Thyroid gland (tissue), 4 donors: ENCODE measurements around the gene F13A1. TPM values are rescaled to one million over a fixed set of nuclear protein-coding genes. Genes with fewer than 3 reads are reported as not detected.
"Not testable (repeated sequence)": the region's sequence is repeated elsewhere in the genome, so short reads cannot be mapped to it uniquely, and the experiment has no call there.

Experiments used
- DNase-seq, 2 donors: peaks; one replicate each; pipeline ENCODE4 v3.0.0-alpha.2; 2019
- H3K27ac ChIP-seq, 3 donors: fragments of 200-600 bp; sonication (generic); 1 replicate in 2 of 3; 2 replicates in 1 of 3; pipeline ENCODE4 v1.5.1; 2016 to 2019; ENCODE audit warnings: mild to moderate bottlenecking in 1 of 3, moderate library complexity in 1 of 3
- H3K27me3 ChIP-seq: fragments of 200-600 bp; sonication (generic); one replicate; pipeline ENCODE4 v1.5.1; 2019
- H3K36me3 ChIP-seq, 2 donors: fragments of 200-600 bp; sonication (generic); one replicate each; pipeline ENCODE4 v1.5.1; 2016 to 2019
- H3K4me1 ChIP-seq, 2 donors: fragments of 200-600 bp; sonication (generic); one replicate each; pipeline ENCODE4 v1.5.1; 2017 to 2019
- H3K4me3 ChIP-seq, 3 donors: fragments of 200-600 bp; sonication (generic); replicated peaks in 1 of 3; 1 replicate in 2 of 3; 2 replicates in 1 of 3; pipeline ENCODE4 v1.5.1; 2016; ENCODE audit warnings: mild to moderate bottlenecking in 1 of 3
- H3K9me3 ChIP-seq: fragments of 200-600 bp; sonication (generic); one replicate; pipeline ENCODE4 v1.5.1; 2017
- CTCF ChIP-seq, 6 experiments: fragments of 200-600 bp in 3 of 6; fragments of 450-650 bp in 3 of 6; sonication (generic) in 3 of 6; IDR thresholded peaks; one replicate each; pipeline ENCODE4 v1.5.1; 2016 to 2019; ENCODE audit warnings: antibody characterized with exemption in 6 of 6, mild to moderate bottlenecking in 2 of 6, inconsistent platforms in 1 of 6, moderate library complexity in 1 of 6
- POLR2A ChIP-seq, 2 donors: fragments of 450-650 bp; IDR thresholded peaks; one replicate each; pipeline ENCODE4 v1.6.1; 2017; ENCODE audit warnings: antibody characterized with exemption in 2 of 2, mild to moderate bottlenecking in 2 of 2, moderate library complexity in 1 of 2
- WGBS, 2 donors: methylation state at CpG; one replicate each; pipeline ENCODE4 v1.1.5; 2017; 5-methylcytosine and 5-hydroxymethylcytosine counted together
- intact Hi-C: fragments of 100-400 bp; cut with DNase I; formaldehyde crosslinking; loops from one replicate; pipeline ENCODE4 v1.15.1; 2023
- total RNA-seq, 4 donors: library from RNA; depleted of rRNA; stranded (reverse); fragments of >200 nt; gene quantifications; one replicate each; pipeline ENCODE4 v1.2.3, GENCODE V29; 2016

Gene F13A1
- total RNA-seq, 4 donors from 2014 or later: 23.7 to 139 (median 54.7) TPM

DNA sequence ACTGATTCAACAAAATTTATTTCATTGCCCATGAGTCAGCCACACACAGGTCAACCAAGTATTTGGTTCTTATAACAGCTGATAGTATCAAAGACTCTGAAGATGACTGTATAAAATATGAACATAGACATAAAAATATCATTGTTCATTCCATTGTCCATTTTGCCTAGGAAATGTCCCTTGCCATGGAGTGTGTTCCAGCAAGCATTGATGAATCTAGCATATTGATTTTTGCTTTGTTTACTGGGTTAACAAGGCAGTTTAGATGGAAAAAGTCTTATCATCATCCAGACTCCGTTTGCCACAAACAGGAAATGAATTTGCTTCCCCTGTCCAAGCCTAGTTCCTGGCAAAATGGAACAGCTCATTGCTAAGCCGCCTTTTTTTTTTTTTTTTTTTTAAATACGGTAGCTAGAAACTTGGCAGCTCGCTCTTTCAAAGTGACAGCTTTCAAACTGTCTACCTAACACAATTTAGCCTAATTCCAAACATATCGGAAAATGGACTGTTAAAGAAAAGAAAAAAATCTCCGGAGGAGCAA is 7.5 kb downstream of the F13A1 start:
- no peaks in the 10 kb centered on the region for H3K36me3 ChIP-seq
- no peaks in the 10 kb centered on the region for H3K9me3 ChIP-seq
- 66 to 71% methylated on average over 6 of the region's 6 CpGs for WGBS, 2 donors
- intact Hi-C loops: no loop called here
- H3K4me1 ChIP-seq: no peaks in the 10 kb centered on the region
- H3K4me3 ChIP-seq: no peak overlapping the region
- no peak for TF ChIP-seq CTCF (IDR thresholded peaks at IDR 0.05)
- H3K27me3 ChIP-seq: no peaks in the 10 kb centered on the region
- H3K27ac ChIP-seq: no peak overlapping the region
- DNase-seq: no peak

DNA sequence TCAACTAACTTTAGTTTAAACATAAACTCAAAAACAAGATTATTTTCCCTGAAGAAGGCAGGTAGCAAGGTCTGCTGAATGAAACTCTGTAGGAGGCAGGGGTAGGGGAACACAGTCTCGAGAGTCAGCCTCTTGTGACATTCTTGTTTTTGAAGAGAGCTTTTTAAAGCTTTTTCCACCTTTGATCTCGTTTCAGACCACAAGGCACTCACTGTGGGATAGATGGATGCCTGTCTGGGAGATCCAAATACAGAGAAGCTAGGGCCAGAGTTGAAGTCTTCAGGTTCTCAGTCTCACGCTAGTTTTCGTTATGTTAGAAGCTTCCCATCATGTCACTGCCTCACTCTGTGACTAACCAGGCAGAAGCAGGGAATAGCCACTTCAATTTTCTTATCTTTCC is 14.9 kb downstream of the F13A1 start:
- no peak overlapping the region for H3K27ac ChIP-seq
- TF ChIP-seq CTCF (IDR thresholded peaks at IDR 0.05) (no peak), POLR2A (IDR thresholded peaks at IDR 0.05) (no peak)
- H3K9me3 ChIP-seq: no peaks in the 10 kb centered on the region
- no peaks in the 10 kb centered on the region for H3K27me3 ChIP-seq
- WGBS, 2 donors: 19 to 26% methylated on average over 4 of the region's 4 CpGs
- no peak overlapping the region for H3K4me3 ChIP-seq
- intact Hi-C loops: no loop called here
- DNase-seq: no peak
- no peaks in the 10 kb centered on the region for H3K36me3 ChIP-seq
- no peaks in the 10 kb centered on the region for H3K4me1 ChIP-seq

GRCh38 chr6:6300383-6300782 is 20.1 kb downstream of the F13A1 start:
- H3K27ac ChIP-seq, H3K9me3 ChIP-seq, H3K27me3 ChIP-seq, intact Hi-C loops, H3K4me1 ChIP-seq, H3K36me3 ChIP-seq, DNase-seq, H3K4me3 ChIP-seq: not testable (repeated sequence)
- 95 to 96% methylated on average over 19 of the region's 19 CpGs for WGBS, 2 donors

DNA sequence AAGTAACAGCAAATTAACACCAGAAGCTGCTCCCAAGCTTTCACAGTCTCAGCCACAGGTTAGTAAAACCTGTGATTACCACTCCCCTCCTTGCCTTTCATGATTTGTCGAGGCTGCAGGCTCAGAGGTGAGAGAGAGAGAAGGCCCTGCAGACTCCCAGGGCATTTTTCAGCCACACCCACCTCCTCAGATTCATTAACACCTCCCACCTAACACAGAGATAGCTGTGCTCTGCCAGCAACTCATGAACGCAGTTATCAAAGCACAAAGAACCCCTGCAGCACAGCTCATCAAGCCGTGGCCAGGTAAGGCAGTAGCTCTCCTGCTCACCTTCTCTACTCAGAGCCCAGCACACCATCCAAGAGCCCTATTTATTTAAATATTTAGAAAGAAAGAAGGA is 27.1 kb downstream of the F13A1 start:
- Histone ChIP-seq H3K36me3 (no peaks in the 10 kb centered on the region), H3K4me3 (no peak overlapping the region), H3K27ac (no peak overlapping the region), H3K9me3 (no peaks in the 10 kb centered on the region), H3K27me3 (no peaks in the 10 kb centered on the region), H3K4me1 (peaks cover 0 to 3% of the 10 kb centered on the region in 2 donors)
- TF ChIP-seq CTCF (IDR thresholded peaks at IDR 0.05) (no peak), POLR2A (IDR thresholded peaks at IDR 0.05) (no peak)
- WGBS, 2 donors: 35 to 36% methylated on average over 3 of the region's 3 CpGs
- intact Hi-C loops: no loop called here
- DNase-seq: no peak

- Histone ChIP-seq H3K27me3 (no peaks in the 10 kb centered on the region), H3K4me1 (peaks cover 12 to 19% of the 10 kb centered on the region in 2 donors), H3K4me3 (no peak overlapping the region), H3K27ac (no peak overlapping the region), H3K36me3 (no peaks in the 10 kb centered on the region), H3K9me3 (no peaks in the 10 kb centered on the region)
- WGBS, 2 donors: 87 to 92% methylated on average over 3 of the region's 3 CpGs
- intact Hi-C loops: no loop called here
- TF ChIP-seq CTCF (IDR thresholded peaks at IDR 0.05) (no peak), POLR2A (IDR thresholded peaks at IDR 0.05) (no peak)
- no peak for DNase-seq
Measured at GRCh38 chr6:6287415-6287814, 33.0 kb downstream of the F13A1 start.

DNA sequence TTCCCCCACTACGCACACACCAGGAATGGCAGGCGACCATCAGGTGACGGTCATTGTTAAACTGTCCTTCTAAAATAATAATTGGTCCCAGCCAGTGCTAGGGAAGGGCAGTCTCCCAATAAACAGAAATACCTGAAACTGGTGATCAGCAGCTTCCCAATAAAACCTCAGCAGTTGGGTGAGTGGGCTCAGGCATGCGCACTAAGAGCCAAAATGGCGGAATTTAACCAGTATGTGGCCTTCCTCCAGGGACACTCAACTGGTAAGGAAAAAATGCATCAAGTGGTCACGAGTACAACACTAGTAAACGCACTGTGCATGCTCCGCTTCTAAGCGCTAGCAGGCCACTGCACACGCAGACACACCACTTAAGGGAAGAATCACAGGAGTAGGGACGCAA is 34.8 kb downstream of the F13A1 start:
- H3K27me3 ChIP-seq: no peaks in the 10 kb centered on the region
- intact Hi-C loops: no loop called here
- H3K36me3 ChIP-seq: no peaks in the 10 kb centered on the region
- WGBS, 2 donors: 53 to 59% methylated on average over 11 of the region's 11 CpGs
- TF ChIP-seq CTCF (IDR thresholded peaks at IDR 0.05): no peak
- TF ChIP-seq POLR2A (IDR thresholded peaks at IDR 0.05): no peak
- peaks cover 12 to 19% of the 10 kb centered on the region in 2 donors for H3K4me1 ChIP-seq
- H3K9me3 ChIP-seq: no peaks in the 10 kb centered on the region
- peak; percentile 28 to 36 for DNase-seq
- peak overlapping the region in 1 of 3 donors; percentile 23 for H3K27ac ChIP-seq
- no peak overlapping the region for H3K4me3 ChIP-seq
